ENCODE results near the gene CLMN. TPM values are rescaled to one million over a fixed set of nuclear protein-coding genes. Genes with fewer than 3 reads are reported as not detected.

Gene CLMN
- total and polyA plus RNA-seq, 2 experiments from 2014 or later, result 3.2 to 5.7 TPM

DNA sequence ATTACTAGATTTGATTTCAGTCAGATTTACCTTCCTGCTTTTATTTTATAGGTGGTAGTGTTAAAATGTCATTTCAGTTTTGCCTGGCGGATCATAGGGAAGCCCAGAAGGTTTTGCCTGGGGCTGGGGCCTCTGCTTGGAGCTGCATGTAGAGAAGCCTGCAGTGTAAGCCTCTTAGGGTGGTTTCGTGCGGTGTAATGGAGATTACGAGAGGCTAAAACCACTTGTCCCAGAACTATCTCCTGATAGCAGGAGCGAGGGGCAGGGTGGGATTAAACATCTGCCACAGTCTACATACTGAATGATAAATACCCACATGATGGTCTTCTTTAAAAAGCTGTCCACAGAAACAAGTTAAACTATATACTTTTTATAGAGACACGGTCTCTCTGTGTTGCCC, 127.4 kb downstream of the CLMN start:
- TF ChIP-seq ETS1 (IDR thresholded peaks at IDR 0.05) (no peak), CREB1 (CRISPR knock-in tag; IDR thresholded peaks at IDR 0.05; ENCODE audit: low read depth) (no peak), NANOG (IDR thresholded peaks at IDR 0.05; ENCODE audit: borderline replicate concordance) (no peak), POLR2AphosphoS5 (IDR thresholded peaks at IDR 0.05; ENCODE audit: low read depth) (no peak), STAT1 (IDR thresholded peaks at IDR 0.05; ENCODE audit: unreplicated experiment) (no peak), JUNB (IDR thresholded peaks at IDR 0.05; ENCODE audit: unreplicated experiment) (no peak), EZH2 (IDR thresholded peaks at IDR 0.05; ENCODE audit: low read depth, unreplicated experiment) (no peak), ZNF462 (CRISPR knock-in tag; IDR thresholded peaks at IDR 0.05) (no peak)
- TF ChIP-seq, protein P1, sequence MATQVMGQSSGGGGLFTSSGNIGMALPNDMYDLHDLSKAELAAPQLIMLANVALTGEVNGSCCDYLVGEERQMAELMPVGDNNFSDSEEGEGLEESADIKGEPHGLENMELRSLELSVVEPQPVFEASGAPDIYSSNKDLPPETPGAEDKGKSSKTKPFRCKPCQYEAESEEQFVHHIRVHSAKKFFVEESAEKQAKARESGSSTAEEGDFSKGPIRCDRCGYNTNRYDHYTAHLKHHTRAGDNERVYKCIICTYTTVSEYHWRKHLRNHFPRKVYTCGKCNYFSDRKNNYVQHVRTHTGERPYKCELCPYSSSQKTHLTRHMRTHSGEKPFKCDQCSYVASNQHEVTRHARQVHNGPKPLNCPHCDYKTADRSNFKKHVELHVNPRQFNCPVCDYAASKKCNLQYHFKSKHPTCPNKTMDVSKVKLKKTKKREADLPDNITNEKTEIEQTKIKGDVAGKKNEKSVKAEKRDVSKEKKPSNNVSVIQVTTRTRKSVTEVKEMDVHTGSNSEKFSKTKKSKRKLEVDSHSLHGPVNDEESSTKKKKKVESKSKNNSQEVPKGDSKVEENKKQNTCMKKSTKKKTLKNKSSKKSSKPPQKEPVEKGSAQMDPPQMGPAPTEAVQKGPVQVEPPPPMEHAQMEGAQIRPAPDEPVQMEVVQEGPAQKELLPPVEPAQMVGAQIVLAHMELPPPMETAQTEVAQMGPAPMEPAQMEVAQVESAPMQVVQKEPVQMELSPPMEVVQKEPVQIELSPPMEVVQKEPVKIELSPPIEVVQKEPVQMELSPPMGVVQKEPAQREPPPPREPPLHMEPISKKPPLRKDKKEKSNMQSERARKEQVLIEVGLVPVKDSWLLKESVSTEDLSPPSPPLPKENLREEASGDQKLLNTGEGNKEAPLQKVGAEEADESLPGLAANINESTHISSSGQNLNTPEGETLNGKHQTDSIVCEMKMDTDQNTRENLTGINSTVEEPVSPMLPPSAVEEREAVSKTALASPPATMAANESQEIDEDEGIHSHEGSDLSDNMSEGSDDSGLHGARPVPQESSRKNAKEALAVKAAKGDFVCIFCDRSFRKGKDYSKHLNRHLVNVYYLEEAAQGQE (IDR thresholded peaks at IDR 0.05; ENCODE audit: unreplicated experiment), result no peak
- TF ChIP-seq, protein P2, sequence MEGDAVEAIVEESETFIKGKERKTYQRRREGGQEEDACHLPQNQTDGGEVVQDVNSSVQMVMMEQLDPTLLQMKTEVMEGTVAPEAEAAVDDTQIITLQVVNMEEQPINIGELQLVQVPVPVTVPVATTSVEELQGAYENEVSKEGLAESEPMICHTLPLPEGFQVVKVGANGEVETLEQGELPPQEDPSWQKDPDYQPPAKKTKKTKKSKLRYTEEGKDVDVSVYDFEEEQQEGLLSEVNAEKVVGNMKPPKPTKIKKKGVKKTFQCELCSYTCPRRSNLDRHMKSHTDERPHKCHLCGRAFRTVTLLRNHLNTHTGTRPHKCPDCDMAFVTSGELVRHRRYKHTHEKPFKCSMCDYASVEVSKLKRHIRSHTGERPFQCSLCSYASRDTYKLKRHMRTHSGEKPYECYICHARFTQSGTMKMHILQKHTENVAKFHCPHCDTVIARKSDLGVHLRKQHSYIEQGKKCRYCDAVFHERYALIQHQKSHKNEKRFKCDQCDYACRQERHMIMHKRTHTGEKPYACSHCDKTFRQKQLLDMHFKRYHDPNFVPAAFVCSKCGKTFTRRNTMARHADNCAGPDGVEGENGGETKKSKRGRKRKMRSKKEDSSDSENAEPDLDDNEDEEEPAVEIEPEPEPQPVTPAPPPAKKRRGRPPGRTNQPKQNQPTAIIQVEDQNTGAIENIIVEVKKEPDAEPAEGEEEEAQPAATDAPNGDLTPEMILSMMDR (conservative IDR thresholded peaks at IDR 0.05; ENCODE audit: low read depth in 2 of 2), result no peak
- Histone ChIP-seq H3K27ac (ENCODE audit: low read depth) (no peak overlapping the region), H3K79me2 (replicated peaks; ENCODE audit: insufficient read depth) (no peaks in the 10 kb centered on the region), H4K20me1 (replicated peaks; ENCODE audit: insufficient read depth) (no peaks in the 10 kb centered on the region), H3K4me3 (no peak overlapping the region), H3K36me3 (ENCODE audit: insufficient read depth) (peaks cover 4% of the 10 kb centered on the region; the same call in 1 of the 2 replicates), H3K4me1 (ENCODE audit: insufficient read depth) (peaks cover 5% of the 10 kb centered on the region; the same call in 1 of the 2 replicates), H3F3A (replicated peaks; ENCODE audit: low read depth) (no peaks in the 10 kb centered on the region), H3K9me2 (ENCODE audit: insufficient read depth) (no peaks in the 10 kb centered on the region; the same call in 1 of the 2 replicates), H2AFZ (no peak overlapping the region), H3K4me2 (no peak overlapping the region), H3K27me3 (ENCODE audit: insufficient read depth) (no peaks in the 10 kb centered on the region)
- H3K36me3 Mint-ChIP-seq (ENCODE audit: low read depth), result peaks cover 4% of the 10 kb centered on the region; the same call in 2 of the 3 replicates
- peaks cover 12% of the 10 kb centered on the region; the same call in 2 of the 3 replicates for H3K9me3 Mint-ChIP-seq
- H3K27me3 Mint-ChIP-seq (ENCODE audit: insufficient read depth, low read depth, poor library complexity), result peaks cover 11% of the 10 kb centered on the region
- DNase-seq (ENCODE audit: low spot score), result no peak
- H3K4me1 Mint-ChIP-seq, result peaks cover 20% of the 10 kb centered on the region
- no peak for ATAC-seq
- no peak overlapping the region for H3K27ac Mint-ChIP-seq
- no peak overlapping the region; the same call in 2 of the 3 replicates for H3K4me3 Mint-ChIP-seq
